ENCODE results near the gene AFF4. TPM values are rescaled to one million over a fixed set of nuclear protein-coding genes. Genes with fewer than 3 reads are reported as not detected.

AFF4 gene
- total RNA-seq, 2 experiments from 2014 or later: 21.6 to 42.4 TPM

GRCh38 chr5:132850066-132850465 lies 113.4 kb downstream of the AFF4 start:
- TF ChIP-seq, protein P1, sequence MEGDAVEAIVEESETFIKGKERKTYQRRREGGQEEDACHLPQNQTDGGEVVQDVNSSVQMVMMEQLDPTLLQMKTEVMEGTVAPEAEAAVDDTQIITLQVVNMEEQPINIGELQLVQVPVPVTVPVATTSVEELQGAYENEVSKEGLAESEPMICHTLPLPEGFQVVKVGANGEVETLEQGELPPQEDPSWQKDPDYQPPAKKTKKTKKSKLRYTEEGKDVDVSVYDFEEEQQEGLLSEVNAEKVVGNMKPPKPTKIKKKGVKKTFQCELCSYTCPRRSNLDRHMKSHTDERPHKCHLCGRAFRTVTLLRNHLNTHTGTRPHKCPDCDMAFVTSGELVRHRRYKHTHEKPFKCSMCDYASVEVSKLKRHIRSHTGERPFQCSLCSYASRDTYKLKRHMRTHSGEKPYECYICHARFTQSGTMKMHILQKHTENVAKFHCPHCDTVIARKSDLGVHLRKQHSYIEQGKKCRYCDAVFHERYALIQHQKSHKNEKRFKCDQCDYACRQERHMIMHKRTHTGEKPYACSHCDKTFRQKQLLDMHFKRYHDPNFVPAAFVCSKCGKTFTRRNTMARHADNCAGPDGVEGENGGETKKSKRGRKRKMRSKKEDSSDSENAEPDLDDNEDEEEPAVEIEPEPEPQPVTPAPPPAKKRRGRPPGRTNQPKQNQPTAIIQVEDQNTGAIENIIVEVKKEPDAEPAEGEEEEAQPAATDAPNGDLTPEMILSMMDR (conservative IDR thresholded peaks at IDR 0.05; ENCODE audit: low read length): no peak
- no peak for TF ChIP-seq EZH2phosphoT487 (IDR thresholded peaks at IDR 0.05; ENCODE audit: borderline replicate concordance, low read depth, low read length)
- Histone ChIP-seq H3K4me3 (ENCODE audit: low read depth, low read length, poor library complexity, severe bottlenecking) (no peak overlapping the region), H3K4me2 (ENCODE audit: low read length) (no peak overlapping the region), H3K79me2 (ENCODE audit: insufficient read depth, low read depth, low read length) (no peaks in the 10 kb centered on the region), H2AFZ (ENCODE audit: low read length) (no peak overlapping the region), H4K20me1 (ENCODE audit: insufficient read depth, low read length) (no peaks in the 10 kb centered on the region), H3K9me3 (ENCODE audit: low read length) (no peaks in the 10 kb centered on the region), H3K9me2 (ENCODE audit: insufficient read depth, low read length) (no peaks in the 10 kb centered on the region), H3K27ac (ENCODE audit: low read depth, low read length, poor library complexity, severe bottlenecking) (no peak overlapping the region), H3K4me1 (ENCODE audit: insufficient read depth, low read length, poor library complexity, severe bottlenecking) (no peaks in the 10 kb centered on the region), H3K36me3 (ENCODE audit: insufficient read depth, low read length) (no peaks in the 10 kb centered on the region)
- no peak for DNase-seq (ENCODE audit: low spot score)
- intact Hi-C loops (cut with micrococcal nuclease; ENCODE audit: unreplicated experiment): no loop called here
- ChIA-PET POLR2A (interaction anchor here (1.2 kb wide), 1 partner anchor 10 kb away, joined by 3 read pairs; no protein-coding TSS in a partner anchor), CTCF (ENCODE audit: unreplicated experiment) (no interaction called here)
- no TSS peak for BruUV-seq (replicated peaks)

DNA sequence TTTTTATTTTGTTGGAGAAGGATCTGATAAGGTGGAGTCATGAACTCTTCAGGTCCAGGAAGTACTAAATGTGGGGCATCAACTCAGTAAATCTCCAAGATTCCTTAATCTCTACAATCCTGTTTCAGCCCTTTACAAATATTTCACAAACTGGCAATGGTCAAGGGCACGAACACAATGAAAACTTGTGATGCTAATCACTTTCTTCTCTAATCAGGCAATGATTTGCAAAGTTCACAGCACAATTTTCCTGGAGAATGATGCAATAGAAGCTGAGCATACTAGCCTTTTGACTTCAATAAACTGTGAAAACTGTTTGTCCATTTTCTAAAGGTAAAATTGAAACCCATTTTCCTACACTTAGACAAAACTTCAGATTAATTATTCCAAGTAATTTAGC lies 114.1 kb downstream of the AFF4 start:
- no peaks in the 10 kb centered on the region for H3K79me2 ChIP-seq (ENCODE audit: insufficient read depth, low read depth, low read length)
- DNase-seq (ENCODE audit: low spot score): no peak
- H3K9me3 ChIP-seq (ENCODE audit: low read length): no peaks in the 10 kb centered on the region
- no peaks in the 10 kb centered on the region for H3K36me3 ChIP-seq (ENCODE audit: insufficient read depth, low read length)
- no peaks in the 10 kb centered on the region for H4K20me1 ChIP-seq (ENCODE audit: insufficient read depth, low read length)
- no peaks in the 10 kb centered on the region for H3K9me2 ChIP-seq (ENCODE audit: insufficient read depth, low read length)
- BruUV-seq (replicated peaks): no TSS peak
- TF ChIP-seq EZH2phosphoT487 (IDR thresholded peaks at IDR 0.05; ENCODE audit: borderline replicate concordance, low read depth, low read length): no peak
- TF ChIP-seq, protein P1 (conservative IDR thresholded peaks at IDR 0.05; ENCODE audit: low read length): no peak
- intact Hi-C loops (cut with micrococcal nuclease; ENCODE audit: unreplicated experiment): no loop called here
- ChIA-PET CTCF (ENCODE audit: unreplicated experiment) (no interaction called here), POLR2A (interaction anchor here (0.8 to 1.1 kb wide), 4 partner anchors 9 to 50 kb away, joined by 3 to 5 read pairs (median 4); no protein-coding TSS in a partner anchor)
- no peak overlapping the region for H3K4me3 ChIP-seq (ENCODE audit: low read depth, low read length, poor library complexity, severe bottlenecking)
- H3K4me2 ChIP-seq (ENCODE audit: low read length): no peak overlapping the region
- no peak overlapping the region for H3K27ac ChIP-seq (ENCODE audit: low read depth, low read length, poor library complexity, severe bottlenecking)
- no peak overlapping the region for H2AFZ ChIP-seq (ENCODE audit: low read length)
- H3K4me1 ChIP-seq (ENCODE audit: insufficient read depth, low read length, poor library complexity, severe bottlenecking): no peaks in the 10 kb centered on the region

- Histone ChIP-seq H2AFZ (ENCODE audit: low read length) (no peak overlapping the region), H3K4me3 (ENCODE audit: low read depth, low read length, poor library complexity, severe bottlenecking) (no peak overlapping the region), H3K36me3 (ENCODE audit: insufficient read depth, low read length) (no peaks in the 10 kb centered on the region), H3K9me3 (ENCODE audit: low read length) (no peaks in the 10 kb centered on the region), H3K79me2 (ENCODE audit: insufficient read depth, low read depth, low read length) (no peaks in the 10 kb centered on the region), H3K4me1 (ENCODE audit: insufficient read depth, low read length, poor library complexity, severe bottlenecking) (no peaks in the 10 kb centered on the region), H3K27ac (ENCODE audit: low read depth, low read length, poor library complexity, severe bottlenecking) (no peak overlapping the region), H3K4me2 (ENCODE audit: low read length) (no peak overlapping the region), H4K20me1 (ENCODE audit: insufficient read depth, low read length) (no peaks in the 10 kb centered on the region), H3K9me2 (ENCODE audit: insufficient read depth, low read length) (no peaks in the 10 kb centered on the region)
- no TSS peak for BruUV-seq (replicated peaks)
- POLR2A ChIA-PET: interaction anchor here (0.6 to 0.9 kb wide), 3 partner anchors 14 to 120 kb away, joined by 4 to 6 read pairs (median 4); no protein-coding TSS in a partner anchor
- intact Hi-C loops (cut with micrococcal nuclease; ENCODE audit: unreplicated experiment): no loop called here
- TF ChIP-seq, protein P1 (conservative IDR thresholded peaks at IDR 0.05; ENCODE audit: low read length): no peak
- TF ChIP-seq EZH2phosphoT487 (IDR thresholded peaks at IDR 0.05; ENCODE audit: borderline replicate concordance, low read depth, low read length): no peak
- CTCF ChIA-PET (ENCODE audit: unreplicated experiment): no interaction called here
- DNase-seq (ENCODE audit: low spot score): no peak
Observed at GRCh38 chr5:132848270-132848669, 115.2 kb downstream of the AFF4 start.

Data from OCI-LY7 (cell line).